H1 (cell line): Measurements from ENCODE around the gene ZDHHC22.

ENCODE experiments used
- CTCF ChIP-seq, 3 experiments: IDR thresholded peaks; 1 replicate in 2 of 3; 2 replicates in 1 of 3; pipeline versions ENCODE4 v1.5.1 to v1.6.1; 2011; ENCODE audit warnings: low read length in 3 of 3, mild to moderate bottlenecking in 3 of 3, inconsistent platforms in 2 of 3, low read depth in 1 of 3, moderate library complexity in 1 of 3; ENCODE audit not compliant: insufficient read depth in 1 of 3; ENCODE audit errors: control extremely low read depth in 1 of 3
- POLR2A ChIP-seq, 2 experiments: IDR thresholded peaks; 1 replicate in 1 of 2; 2 replicates in 1 of 2; pipeline ENCODE4 v1.6.1; 2011; ENCODE audit warnings: low read depth in 2 of 2, low read length in 2 of 2, mild to moderate bottlenecking in 2 of 2; ENCODE audit errors: control extremely low read depth in 1 of 2

- TF ChIP-seq POLR2A (IDR thresholded peaks at IDR 0.05; ENCODE audit: control extremely low read depth in 1 of 2, low read depth in 2 of 2, low read length in 2 of 2) (no peak), CTCF (IDR thresholded peaks at IDR 0.05; ENCODE audit: control extremely low read depth in 1 of 3, insufficient read depth in 1 of 3, low read depth in 1 of 3, low read length in 3 of 3) (no peak)
These were observed 20.5 kb downstream of the ZDHHC22 start for GRCh38 chr14:77120771-77121743.
